ENCODE results near the gene LCOR. TPM values are rescaled to one million over a fixed set of nuclear protein-coding genes. Genes with fewer than 3 reads are reported as not detected.

Gene LCOR
- total and polyA plus RNA-seq, 8 donors = 4.5 to 34.2 (median 19.5) TPM

- WGBS, 2 donors = 85 to 88% methylated on average over 7 of the region's 7 CpGs
- ATAC-seq = no peak
These were observed 159.3 kb downstream of the LCOR start for GRCh38 chr10:96991313-96991841.

DNA sequence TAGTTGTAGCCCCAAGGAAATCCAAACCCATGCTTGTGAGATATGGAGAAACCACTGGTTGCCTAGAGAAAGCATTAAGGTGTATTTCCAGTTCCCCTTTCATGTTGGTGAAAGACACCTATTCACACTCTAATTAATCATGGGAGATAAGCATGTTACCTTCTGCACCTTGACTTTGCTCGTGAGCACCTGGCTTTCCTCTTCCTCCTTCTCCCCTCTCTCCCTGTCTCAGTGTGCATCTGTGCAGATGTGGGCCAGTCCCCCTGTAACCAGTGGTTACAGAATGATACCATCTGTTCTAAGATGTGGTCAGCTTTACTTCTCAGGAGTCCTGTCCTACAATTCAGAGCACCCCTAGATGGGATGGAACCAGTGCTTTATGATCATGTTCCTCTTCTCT is 160.6 kb downstream of the LCOR start:
- TF ChIP-seq, protein P1, sequence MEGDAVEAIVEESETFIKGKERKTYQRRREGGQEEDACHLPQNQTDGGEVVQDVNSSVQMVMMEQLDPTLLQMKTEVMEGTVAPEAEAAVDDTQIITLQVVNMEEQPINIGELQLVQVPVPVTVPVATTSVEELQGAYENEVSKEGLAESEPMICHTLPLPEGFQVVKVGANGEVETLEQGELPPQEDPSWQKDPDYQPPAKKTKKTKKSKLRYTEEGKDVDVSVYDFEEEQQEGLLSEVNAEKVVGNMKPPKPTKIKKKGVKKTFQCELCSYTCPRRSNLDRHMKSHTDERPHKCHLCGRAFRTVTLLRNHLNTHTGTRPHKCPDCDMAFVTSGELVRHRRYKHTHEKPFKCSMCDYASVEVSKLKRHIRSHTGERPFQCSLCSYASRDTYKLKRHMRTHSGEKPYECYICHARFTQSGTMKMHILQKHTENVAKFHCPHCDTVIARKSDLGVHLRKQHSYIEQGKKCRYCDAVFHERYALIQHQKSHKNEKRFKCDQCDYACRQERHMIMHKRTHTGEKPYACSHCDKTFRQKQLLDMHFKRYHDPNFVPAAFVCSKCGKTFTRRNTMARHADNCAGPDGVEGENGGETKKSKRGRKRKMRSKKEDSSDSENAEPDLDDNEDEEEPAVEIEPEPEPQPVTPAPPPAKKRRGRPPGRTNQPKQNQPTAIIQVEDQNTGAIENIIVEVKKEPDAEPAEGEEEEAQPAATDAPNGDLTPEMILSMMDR (IDR thresholded peaks at IDR 0.05) = no peak
- 57 to 76% methylated on average over 1 of the region's 1 CpG for WGBS, 2 donors
- no peak overlapping the region for H3K4me3 ChIP-seq
- no peak for ATAC-seq
- no peaks in the 10 kb centered on the region for H3K36me3 ChIP-seq
- intact Hi-C loops (cut with DNase I) = no loop called here
- H3K9me3 ChIP-seq = no peaks in the 10 kb centered on the region
- DNase-seq = no peak
- H3K27me3 ChIP-seq = no peaks in the 10 kb centered on the region
- no peaks in the 10 kb centered on the region for H3K4me1 ChIP-seq
- no peak for FAIRE-seq
- no peak overlapping the region for H3K27ac ChIP-seq

More at GRCh38 chr10:96991313-96991841, 159.3 kb downstream of the LCOR start:
- Histone ChIP-seq H3K27ac (no peak overlapping the region), H3K9me3 (no peaks in the 10 kb centered on the region), H3K4me1 (no peaks in the 10 kb centered on the region), H3K36me3 (no peaks in the 10 kb centered on the region), H3K4me3 (no peak overlapping the region), H3K27me3 (no peaks in the 10 kb centered on the region)
- FAIRE-seq (no peak), DNase-seq (no peak)
- intact Hi-C loops (cut with DNase I) = no loop called here
- TF ChIP-seq, protein P1 (IDR thresholded peaks at IDR 0.05) = no peak

- ATAC-seq = no peak
- Histone ChIP-seq H3K4me1 (no peaks in the 10 kb centered on the region), H3K4me3 (no peak overlapping the region), H3K27ac (no peak overlapping the region), H3K9me3 (no peaks in the 10 kb centered on the region), H3K36me3 (no peaks in the 10 kb centered on the region), H3K27me3 (no peaks in the 10 kb centered on the region)
- FAIRE-seq = no peak
- 88 to 89% methylated on average over 4 of the region's 4 CpGs for WGBS, 2 donors
- TF ChIP-seq, protein P1 (IDR thresholded peaks at IDR 0.05) = no peak
- intact Hi-C loops (cut with DNase I) = no loop called here
- DNase-seq = no peak
These were observed 163.8 kb downstream of the LCOR start for GRCh38 chr10:96995851-96996250.

GRCh38 chr10:96996275-96996965 is 164.3 kb downstream of the LCOR start:
- intact Hi-C loops (cut with DNase I) = no loop called here
- Histone ChIP-seq H3K27me3 (no peaks in the 10 kb centered on the region), H3K9me3 (no peaks in the 10 kb centered on the region), H3K4me1 (no peaks in the 10 kb centered on the region), H3K4me3 (no peak overlapping the region), H3K27ac (no peak overlapping the region), H3K36me3 (no peaks in the 10 kb centered on the region)
- DNase-seq (no peak), ATAC-seq (no peak), FAIRE-seq (no peak)
- 88 to 91% methylated on average over 6 of the region's 6 CpGs for WGBS, 2 donors
- TF ChIP-seq, protein P1 (IDR thresholded peaks at IDR 0.05) = no peak

- WGBS, 2 donors = 79 to 86% methylated on average over 14 of the region's 14 CpGs
- no peak overlapping the region for H3K27ac ChIP-seq
- intact Hi-C loops (cut with DNase I) = no loop called here
- H3K4me3 ChIP-seq = no peak overlapping the region
- no peaks in the 10 kb centered on the region for H3K27me3 ChIP-seq
- H3K9me3 ChIP-seq = no peaks in the 10 kb centered on the region
- no peaks in the 10 kb centered on the region for H3K4me1 ChIP-seq
- TF ChIP-seq, protein P1 (IDR thresholded peaks at IDR 0.05) = no peak
- FAIRE-seq (no peak), DNase-seq (no peak), ATAC-seq (no peak)
- H3K36me3 ChIP-seq = no peaks in the 10 kb centered on the region
These were observed 166.3 kb downstream of the LCOR start for GRCh38 chr10:96998329-96998888.
